ENCODE results near the gene R3HCC1L.

DNA sequence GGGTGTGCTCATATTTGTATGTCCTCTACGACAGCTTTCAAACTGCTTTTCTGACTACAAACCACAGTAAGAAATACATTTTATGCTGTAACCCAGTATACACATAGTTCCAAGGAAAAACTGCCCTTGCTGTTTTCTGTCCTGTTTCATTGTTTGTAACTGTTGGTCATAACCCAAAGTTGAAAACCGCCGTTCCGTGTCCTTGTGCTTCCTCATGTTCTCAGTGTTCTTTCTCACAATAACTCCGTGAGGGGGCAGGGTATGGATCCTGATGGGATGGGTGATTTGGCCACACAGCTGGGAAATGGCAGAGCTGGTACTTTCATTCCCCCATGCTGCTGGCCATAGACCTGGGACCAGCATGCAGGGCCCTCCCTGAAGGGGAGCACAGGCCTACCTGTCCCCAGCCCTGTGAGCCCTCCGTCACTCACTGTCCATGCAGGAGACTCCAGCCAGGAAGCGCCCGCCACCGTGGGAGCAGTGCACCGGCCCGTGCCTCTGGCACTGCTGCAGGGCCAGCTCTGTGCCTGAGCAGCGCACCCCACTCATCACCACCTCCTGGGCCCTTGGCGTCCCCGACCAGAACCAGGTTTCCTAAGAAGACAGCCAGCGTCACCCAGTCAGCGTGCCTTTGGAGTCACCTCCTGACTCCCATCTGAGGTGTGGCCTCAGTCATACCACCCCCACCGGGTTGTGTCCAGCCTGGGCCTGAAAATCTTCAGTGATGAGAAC is 120.9 kb downstream of the R3HCC1L start:
- TF ChIP-seq, protein P1, sequence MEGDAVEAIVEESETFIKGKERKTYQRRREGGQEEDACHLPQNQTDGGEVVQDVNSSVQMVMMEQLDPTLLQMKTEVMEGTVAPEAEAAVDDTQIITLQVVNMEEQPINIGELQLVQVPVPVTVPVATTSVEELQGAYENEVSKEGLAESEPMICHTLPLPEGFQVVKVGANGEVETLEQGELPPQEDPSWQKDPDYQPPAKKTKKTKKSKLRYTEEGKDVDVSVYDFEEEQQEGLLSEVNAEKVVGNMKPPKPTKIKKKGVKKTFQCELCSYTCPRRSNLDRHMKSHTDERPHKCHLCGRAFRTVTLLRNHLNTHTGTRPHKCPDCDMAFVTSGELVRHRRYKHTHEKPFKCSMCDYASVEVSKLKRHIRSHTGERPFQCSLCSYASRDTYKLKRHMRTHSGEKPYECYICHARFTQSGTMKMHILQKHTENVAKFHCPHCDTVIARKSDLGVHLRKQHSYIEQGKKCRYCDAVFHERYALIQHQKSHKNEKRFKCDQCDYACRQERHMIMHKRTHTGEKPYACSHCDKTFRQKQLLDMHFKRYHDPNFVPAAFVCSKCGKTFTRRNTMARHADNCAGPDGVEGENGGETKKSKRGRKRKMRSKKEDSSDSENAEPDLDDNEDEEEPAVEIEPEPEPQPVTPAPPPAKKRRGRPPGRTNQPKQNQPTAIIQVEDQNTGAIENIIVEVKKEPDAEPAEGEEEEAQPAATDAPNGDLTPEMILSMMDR (IDR thresholded peaks at IDR 0.05): no peak
- TF ChIP-seq POLR2A (IDR thresholded peaks at IDR 0.05): no peak
